DMS153 treated with DMSO at 0.1 percent for 48 hours (cell line): ENCODE measurements around the gene ACOXL.

ENCODE experiments used
- DNase-seq: peaks from one replicate; lab custom pipeline; 2025; ENCODE audit not compliant: unreplicated experiment; lab: John Stamatoyannopoulos, UW

Gene ACOXL

GRCh38 chr2:110872521-110872920, 140.1 kb downstream of the ACOXL start:
- DNase-seq, result no peak

- no peak for DNase-seq
Observed at GRCh38 chr2:110873056-110873502, 140.7 kb downstream of the ACOXL start.

- DNase-seq, result no peak
Observed at GRCh38 chr2:110873597-110874452, 141.5 kb downstream of the ACOXL start.

- DNase-seq, result no peak
Observed at GRCh38 chr2:110874453-110875383, 142.3 kb downstream of the ACOXL start.

- no peak for DNase-seq
Observed at GRCh38 chr2:110875384-110875725, 143.0 kb downstream of the ACOXL start.

- DNase-seq, result no peak
Observed at GRCh38 chr2:110876167-110876999, 144.0 kb downstream of the ACOXL start.

- no peak for DNase-seq
Observed at GRCh38 chr2:110877031-110877827, 144.9 kb downstream of the ACOXL start.

- no peak for DNase-seq
Observed at GRCh38 chr2:110878150-110878549, 145.8 kb downstream of the ACOXL start.

GRCh38 chr2:110881908-110882307, 149.5 kb downstream of the ACOXL start:
- no peak for DNase-seq

- DNase-seq, result no peak
Observed at GRCh38 chr2:110883406-110883805, 151.0 kb downstream of the ACOXL start.

GRCh38 chr2:110885256-110885655, 152.9 kb downstream of the ACOXL start:
- DNase-seq, result no peak

GRCh38 chr2:110886826-110887573, 154.6 kb downstream of the ACOXL start:
- DNase-seq, result no peak

GRCh38 chr2:110888411-110888810, 156.0 kb downstream of the ACOXL start:
- no peak for DNase-seq

GRCh38 chr2:110891626-110892025, 159.3 kb downstream of the ACOXL start:
- no peak for DNase-seq

- DNase-seq, result no peak
Observed at GRCh38 chr2:110896226-110896625, 163.9 kb downstream of the ACOXL start.

- DNase-seq, result no peak
Observed at GRCh38 chr2:110897966-110898365, 165.6 kb downstream of the ACOXL start.

GRCh38 chr2:110900191-110900590, 167.8 kb downstream of the ACOXL start:
- DNase-seq, result no peak

- DNase-seq, result no peak
Observed at GRCh38 chr2:110903548-110903947, 171.2 kb downstream of the ACOXL start.

GRCh38 chr2:110904116-110904778, 171.9 kb downstream of the ACOXL start:
- DNase-seq, result no peak
